Activated CD4-positive, alpha-beta T cell treated with anti-CD3 and anti-CD28 coated beads, Interleukin-2, amount 10 ng/mL, durations not matched to agents 7 days and 5 days (primary cell): Measurements from ENCODE around the gene SSH2. TPM values are rescaled to one million over a fixed set of nuclear protein-coding genes. Genes with fewer than 3 reads are reported as not detected.
A peak's percentile ranks its signal among the peaks of the same experiment; 100 is the strongest.

Experiments
- CTCF ChIA-PET: fragments of 350-600 bp; sonication (Branson Sonifier 250); formaldehyde crosslinking; loops from one replicate; lab custom pipeline; 2021; ENCODE audit warnings: antibody characterized with exemption; lab: Charles Lee
- POLR2A ChIA-PET: fragments of 350-600 bp; sonication (Branson Sonifier 250); formaldehyde crosslinking; loops from one replicate; lab custom pipeline; 2021; ENCODE audit warnings: antibody characterized with exemption; lab: Charles Lee
- DNase-seq: peaks from one replicate; pipeline ENCODE4 v3.0.0-alpha.2; 2020
- H3K27ac Mint-ChIP-seq: one replicate; pipeline ENCODE4 v1.8.0; 2021; ENCODE audit warnings: mild to moderate bottlenecking, moderate library complexity, mixed read lengths
- H3K27me3 Mint-ChIP-seq: one replicate; pipeline ENCODE4 v1.8.0; 2021; ENCODE audit warnings: mixed read lengths
- H3K36me3 Mint-ChIP-seq: one replicate; pipeline ENCODE4 v1.8.0; 2021; ENCODE audit warnings: low read depth, mixed read lengths
- H3K4me1 Mint-ChIP-seq: one replicate; pipeline ENCODE4 v1.8.0; 2021; ENCODE audit warnings: mixed read lengths
- H3K4me3 Mint-ChIP-seq: one replicate; pipeline ENCODE4 v1.8.0; 2021; ENCODE audit warnings: mild to moderate bottlenecking, moderate library complexity, mixed read lengths
- H3K9me3 Mint-ChIP-seq: one replicate; pipeline ENCODE4 v1.8.0; 2021; ENCODE audit warnings: mixed read lengths
- total RNA-seq, 2 experiments: library from RNA; stranded (reverse); gene quantifications; one replicate each; pipeline ENCODE4 v1.2.3, GENCODE V29; 2021

The SSH2 gene
- total RNA-seq, 2 experiments from 2014 or later: 72.5 to 74.2 TPM

GRCh38 chr17:29617481-29618271, 312.4 kb downstream of the SSH2 start:
- DNase-seq: peak; percentile 89
- POLR2A ChIA-PET: interaction anchor here (0.6 to 1.1 kb wide), 5 partner anchors 26 to 312 kb away, joined by 3 to 7 read pairs (median 3); partner anchors contain the start of genes ANKRD13B and SSH2
- peak overlapping the region; percentile 82 for H3K4me3 Mint-ChIP-seq
- peaks cover 54% of the 10 kb centered on the region for H3K4me1 Mint-ChIP-seq
- H3K9me3 Mint-ChIP-seq: no peaks in the 10 kb centered on the region
- CTCF ChIA-PET: interaction anchor here (0.6 to 7.8 kb wide), 61 partner anchors 7 to 856 kb away, joined by 3 to 116 read pairs (median 5); partner anchors contain the start of genes ABHD15, ANKRD13B, MYO18A and SSH2
- H3K36me3 Mint-ChIP-seq: no peaks in the 10 kb centered on the region
- H3K27ac Mint-ChIP-seq: peak overlapping the region; percentile 92
- peaks cover 8% of the 10 kb centered on the region for H3K27me3 Mint-ChIP-seq

DNA sequence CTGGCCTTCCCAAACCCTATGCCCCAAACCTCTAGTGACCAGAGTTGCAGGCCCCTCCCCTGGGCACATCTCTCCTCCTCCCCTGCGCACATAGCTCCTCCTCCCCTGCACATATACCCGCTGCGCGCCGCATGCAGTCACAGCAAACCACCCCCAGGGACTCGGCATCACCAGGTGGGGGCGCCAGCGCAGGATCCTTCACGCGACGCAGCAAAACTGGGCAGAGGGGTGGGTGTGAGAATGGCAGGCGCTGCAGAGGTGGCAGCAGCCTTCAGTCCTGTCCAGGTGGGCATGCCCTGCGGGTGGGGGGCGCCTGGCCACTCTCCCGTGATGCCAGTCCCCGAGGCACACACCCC, 312.9 kb downstream of the SSH2 start:
- CTCF ChIA-PET: interaction anchor here (0.6 to 7.8 kb wide), 60 partner anchors 8 to 849 kb away, joined by 3 to 116 read pairs (median 5); partner anchors contain the start of genes ABHD15, ANKRD13B, MYO18A and SSH2
- DNase-seq: peak; percentile 93
- no peaks in the 10 kb centered on the region for H3K9me3 Mint-ChIP-seq
- peaks cover 51% of the 10 kb centered on the region for H3K4me1 Mint-ChIP-seq
- POLR2A ChIA-PET: interaction anchor here (0.6 to 1.1 kb wide), 5 partner anchors 25 to 313 kb away, joined by 3 to 5 read pairs (median 3); partner anchors contain the start of genes ANKRD13B and SSH2
- H3K36me3 Mint-ChIP-seq: no peaks in the 10 kb centered on the region
- peak overlapping the region; percentile 92 for H3K27ac Mint-ChIP-seq
- H3K27me3 Mint-ChIP-seq: peaks cover 8% of the 10 kb centered on the region
- H3K4me3 Mint-ChIP-seq: peak overlapping the region; percentile 82

DNA sequence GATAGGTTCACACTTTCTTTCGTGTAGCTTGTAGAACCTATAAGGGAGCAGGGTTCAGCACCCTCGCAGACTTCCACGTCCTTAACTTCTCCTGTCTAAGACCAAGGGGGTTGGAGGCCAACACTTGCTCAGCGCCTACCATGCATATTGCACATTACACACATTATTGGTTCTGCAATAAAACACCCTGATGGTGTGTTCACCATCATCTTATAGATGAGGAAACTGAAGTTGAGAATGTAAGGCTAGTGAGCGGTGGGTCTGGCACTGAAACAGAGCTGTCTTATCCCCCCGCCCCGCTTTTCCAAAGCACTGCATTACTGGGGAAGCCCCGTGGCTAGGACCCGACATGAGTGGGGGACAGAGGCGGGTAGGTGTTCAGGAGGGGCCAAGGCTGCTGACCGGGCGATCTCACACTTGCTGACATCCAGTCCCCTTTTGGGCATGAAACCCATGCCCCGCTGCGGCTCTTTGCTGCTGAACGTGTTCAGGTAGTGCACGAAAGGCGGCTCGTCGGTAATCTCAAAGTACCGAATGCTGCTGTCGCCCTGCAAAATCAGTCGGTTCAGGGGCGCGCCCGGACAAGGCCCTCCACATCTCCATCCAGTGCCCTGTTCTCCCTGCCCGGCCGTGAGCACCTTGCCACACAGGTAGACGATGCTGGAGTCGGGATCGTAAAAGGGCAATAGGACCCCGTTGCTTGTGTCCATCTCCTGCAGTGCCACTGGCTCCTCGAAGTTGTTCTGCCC, 313.6 kb downstream of the SSH2 start:
- Mint-ChIP-seq H3K4me3 (peak overlapping the region; percentile 82), H3K27ac (peak overlapping the region; percentile 92), H3K36me3 (no peaks in the 10 kb centered on the region), H3K4me1 (peaks cover 46% of the 10 kb centered on the region), H3K27me3 (peaks cover 8% of the 10 kb centered on the region), H3K9me3 (no peaks in the 10 kb centered on the region)
- ChIA-PET CTCF (interaction anchor here (0.5 to 7.8 kb wide), 49 partner anchors 8 to 850 kb away, joined by 3 to 116 read pairs (median 5); partner anchors contain the start of genes ABHD15, ANKRD13B, SSH2 and TP53I13), POLR2A (interaction anchor here (0.6 to 1.1 kb wide), 5 partner anchors 24 to 313 kb away, joined by 3 to 5 read pairs (median 3); partner anchors contain the start of genes ANKRD13B and SSH2)
- DNase-seq: peak; percentile 18

- Mint-ChIP-seq H3K27ac (peak overlapping the region; percentile 99), H3K36me3 (no peaks in the 10 kb centered on the region), H3K9me3 (no peaks in the 10 kb centered on the region), H3K4me3 (peak overlapping the region; percentile 82), H3K27me3 (peaks cover 8% of the 10 kb centered on the region), H3K4me1 (peaks cover 45% of the 10 kb centered on the region)
- ChIA-PET CTCF (interaction anchor here (0.5 to 7.8 kb wide), 21 partner anchors 9 to 850 kb away, joined by 3 to 116 read pairs (median 4); partner anchors contain the start of gene ANKRD13B), POLR2A (interaction anchor here (1.0 kb wide), 1 partner anchor 42 kb away, joined by 3 read pairs; no protein-coding TSS in a partner anchor)
- peak; percentile 87 for DNase-seq
These were observed 314.3 kb downstream of the SSH2 start for GRCh38 chr17:29615492-29616299.

GRCh38 chr17:29615048-29615385, 315.0 kb downstream of the SSH2 start:
- peak; percentile 90 for DNase-seq
- Mint-ChIP-seq H3K4me1 (peaks cover 45% of the 10 kb centered on the region), H3K36me3 (no peaks in the 10 kb centered on the region), H3K27ac (peak overlapping the region; percentile 99), H3K4me3 (peak overlapping the region; percentile 82), H3K27me3 (peaks cover 8% of the 10 kb centered on the region), H3K9me3 (no peaks in the 10 kb centered on the region)
- POLR2A ChIA-PET: interaction anchor here (1.0 kb wide), 1 partner anchor 41 kb away, joined by 3 read pairs; no protein-coding TSS in a partner anchor
- CTCF ChIA-PET: interaction anchor here (0.6 to 7.8 kb wide), 15 partner anchors 9 to 466 kb away, joined by 3 to 116 read pairs (median 4); partner anchors contain the start of gene ANKRD13B

DNA sequence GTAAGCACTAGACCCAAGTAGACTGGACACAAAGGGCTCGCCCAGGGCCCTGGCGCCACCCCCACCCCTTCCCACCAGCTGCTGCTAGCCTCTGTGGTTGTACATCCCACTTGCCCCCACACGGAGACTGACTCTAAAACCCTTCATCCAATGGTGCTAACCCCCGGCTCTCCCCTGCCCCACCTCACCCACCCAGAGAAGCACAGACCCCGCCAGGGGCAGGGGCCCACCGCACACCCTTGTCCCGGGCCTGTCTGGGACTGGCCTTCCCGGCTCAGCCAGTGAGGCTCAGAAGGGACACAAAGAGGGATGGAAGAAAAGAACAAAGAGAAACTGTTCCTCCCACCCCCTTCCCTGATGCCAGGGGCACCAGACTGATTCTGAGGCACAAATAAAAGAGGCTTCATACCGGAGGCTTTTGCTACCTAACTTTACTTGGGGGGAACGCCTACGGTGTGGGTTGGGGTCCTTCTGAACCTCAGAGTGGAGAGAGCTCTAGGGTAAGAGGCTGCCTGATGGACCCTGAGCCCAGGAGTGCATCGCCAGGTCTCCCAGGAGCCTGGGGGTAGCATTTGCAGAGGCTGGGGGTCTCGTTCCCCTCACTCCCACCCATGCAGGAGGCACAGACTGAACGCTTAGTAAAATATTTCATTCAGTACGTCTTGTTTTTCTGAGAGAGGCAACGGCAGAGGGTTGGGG, 315.5 kb downstream of the SSH2 start:
- Mint-ChIP-seq H3K4me1 (peaks cover 45% of the 10 kb centered on the region), H3K36me3 (no peaks in the 10 kb centered on the region), H3K27ac (peak overlapping the region; percentile 99), H3K9me3 (no peaks in the 10 kb centered on the region), H3K27me3 (peaks cover 8% of the 10 kb centered on the region), H3K4me3 (peak overlapping the region; percentile 82)
- DNase-seq: no peak
- ChIA-PET CTCF (interaction anchor here (0.6 to 7.8 kb wide), 13 partner anchors 8 to 244 kb away, joined by 3 to 116 read pairs (median 9); partner anchors contain the start of genes ANKRD13B and CORO6), POLR2A (no interaction called here)

GRCh38 chr17:29613856-29614255, 316.2 kb downstream of the SSH2 start:
- H3K27ac Mint-ChIP-seq: peak overlapping the region; percentile 84
- no peaks in the 10 kb centered on the region for H3K36me3 Mint-ChIP-seq

GRCh38 chr17:29613352-29613837, 316.6 kb downstream of the SSH2 start:
- Mint-ChIP-seq H3K27me3 (peaks cover 8% of the 10 kb centered on the region), H3K9me3 (no peaks in the 10 kb centered on the region), H3K36me3 (no peaks in the 10 kb centered on the region), H3K4me1 (peaks cover 44% of the 10 kb centered on the region), H3K4me3 (peak overlapping the region; percentile 45), H3K27ac (peak overlapping the region; percentile 84)
- DNase-seq: peak; percentile 93
- CTCF ChIA-PET: interaction anchor here (0.6 to 7.8 kb wide), 22 partner anchors 9 to 316 kb away, joined by 3 to 116 read pairs (median 4); partner anchors contain the start of genes ANKRD13B and TP53I13
- POLR2A ChIA-PET: no interaction called here

More at GRCh38 chr17:29613856-29614255, 316.2 kb downstream of the SSH2 start:
- peaks cover 8% of the 10 kb centered on the region for H3K27me3 Mint-ChIP-seq
- ChIA-PET POLR2A (no interaction called here), CTCF (interaction anchor here (0.6 to 7.8 kb wide), 17 partner anchors 9 to 316 kb away, joined by 3 to 116 read pairs (median 4); partner anchors contain the start of genes ANKRD13B and CORO6)
- H3K9me3 Mint-ChIP-seq: no peaks in the 10 kb centered on the region
- peak overlapping the region; percentile 45 for H3K4me3 Mint-ChIP-seq
- peaks cover 45% of the 10 kb centered on the region for H3K4me1 Mint-ChIP-seq
- no peak for DNase-seq

- no peak overlapping the region for H3K27ac Mint-ChIP-seq
- H3K36me3 Mint-ChIP-seq: no peaks in the 10 kb centered on the region
- peaks cover 41% of the 10 kb centered on the region for H3K4me1 Mint-ChIP-seq
- ChIA-PET POLR2A (no interaction called here), CTCF (interaction anchor here (0.5 to 7.8 kb wide), 26 partner anchors 8 to 317 kb away, joined by 3 to 116 read pairs (median 4); partner anchors contain the start of genes ANKRD13B and TP53I13)
- peaks cover 8% of the 10 kb centered on the region for H3K27me3 Mint-ChIP-seq
- H3K4me3 Mint-ChIP-seq: no peak overlapping the region
- no peak for DNase-seq
- H3K9me3 Mint-ChIP-seq: no peaks in the 10 kb centered on the region
These were observed 317.4 kb downstream of the SSH2 start for GRCh38 chr17:29612404-29613280.

GRCh38 chr17:29612094-29612403, 318.0 kb downstream of the SSH2 start:
- POLR2A ChIA-PET: no interaction called here
- no peak overlapping the region for H3K27ac Mint-ChIP-seq
- no peak overlapping the region for H3K4me3 Mint-ChIP-seq
- CTCF ChIA-PET: interaction anchor here (0.5 to 4.8 kb wide), 4 partner anchors 10 to 158 kb away, joined by 3 to 29 read pairs (median 7); partner anchors contain the start of gene ANKRD13B
- peaks cover 8% of the 10 kb centered on the region for H3K27me3 Mint-ChIP-seq
- H3K36me3 Mint-ChIP-seq: no peaks in the 10 kb centered on the region
- no peaks in the 10 kb centered on the region for H3K9me3 Mint-ChIP-seq
- H3K4me1 Mint-ChIP-seq: peaks cover 35% of the 10 kb centered on the region
- no peak for DNase-seq
